HG02763 (cell line): Measurements from ENCODE around the gene RNF166.

Experiments used
- ATAC-seq: cut with Tn5 transposase; IDR thresholded peaks from one replicate; pipeline ENCODE4 v1.9.1; 2021; ENCODE audit warnings: mild to moderate bottlenecking, moderate library complexity; ENCODE audit not compliant: unreplicated experiment

RNF166 gene

GRCh38 chr16:88694221-88695087, 11.8 kb downstream of the RNF166 start:
- no peak for ATAC-seq

GRCh38 chr16:88693420-88694177, 12.6 kb downstream of the RNF166 start:
- no peak for ATAC-seq

GRCh38 chr16:88692861-88693260, 13.3 kb downstream of the RNF166 start:
- ATAC-seq = no peak

GRCh38 chr16:88691924-88692560, 14.2 kb downstream of the RNF166 start:
- ATAC-seq = no peak

- no peak for ATAC-seq
Observed at GRCh38 chr16:88691129-88691813, 14.9 kb downstream of the RNF166 start.

- no peak for ATAC-seq
Observed at GRCh38 chr16:88690341-88691128, 15.7 kb downstream of the RNF166 start.

GRCh38 chr16:88688013-88688778, 18.0 kb downstream of the RNF166 start:
- ATAC-seq = no peak

GRCh38 chr16:88687676-88688012, 18.6 kb downstream of the RNF166 start:
- ATAC-seq = no peak

- no peak for ATAC-seq
Observed at GRCh38 chr16:88687254-88687576, 19.0 kb downstream of the RNF166 start.

GRCh38 chr16:88686439-88687253, 19.6 kb downstream of the RNF166 start, which contains the start of gene SNAI3:
SNAI3 (minus strand) TSS chr16:88686507; CDS start chr16:88686406, 101 bp downstream.
- ATAC-seq = peak; percentile 70

GRCh38 chr16:88686062-88686438, 20.2 kb downstream of the RNF166 start:
- ATAC-seq = peak; percentile 9

GRCh38 chr16:88685156-88686061, 20.8 kb downstream of the RNF166 start:
- no peak for ATAC-seq

GRCh38 chr16:88684569-88685155, 21.5 kb downstream of the RNF166 start:
- no peak for ATAC-seq

GRCh38 chr16:88681709-88682451, 24.3 kb downstream of the RNF166 start:
- peak; percentile 52 for ATAC-seq

- no peak for ATAC-seq
Observed at GRCh38 chr16:88681084-88681680, 25.0 kb downstream of the RNF166 start.

- no peak for ATAC-seq
Observed at GRCh38 chr16:88680554-88681083, 25.6 kb downstream of the RNF166 start.
